GM10266 (cell line): ENCODE results near the gene CDK16.

Experiments used
- DNase-seq: peaks from one replicate; pipeline ENCODE4 v3.0.0; 2012; ENCODE audit errors: extremely low spot score
- CTCF ChIP-seq: IDR thresholded peaks from 2 replicates; pipeline ENCODE4 v1.5.1; 2012; ENCODE audit warnings: mild to moderate bottlenecking, low read depth; ENCODE audit not compliant: control insufficient read depth, insufficient read depth; ENCODE audit errors: missing control alignments

The CDK16 gene

GRCh38 chrX:47185241-47185640 lies 33.2 kb upstream of the CDK16 start:
- DNase-seq, result no peak
- no peak for TF ChIP-seq CTCF

GRCh38 chrX:47186096-47186740 lies 32.3 kb upstream of the CDK16 start:
- no peak for DNase-seq
- no peak for TF ChIP-seq CTCF

- TF ChIP-seq CTCF, result no peak
- no peak for DNase-seq
Observed at GRCh38 chrX:47187106-47187677, 31.3 kb upstream of the CDK16 start.

GRCh38 chrX:47189906-47190305 lies 28.6 kb upstream of the CDK16 start:
- TF ChIP-seq CTCF, result no peak
- DNase-seq, result no peak

- DNase-seq, result peak; percentile 88
- TF ChIP-seq CTCF, result no peak
Observed at GRCh38 chrX:47190445-47191269, 27.8 kb upstream of the CDK16 start.

GRCh38 chrX:47191331-47191730 lies 27.1 kb upstream of the CDK16 start:
- DNase-seq, result peak; percentile 23
- TF ChIP-seq CTCF, result no peak
